IMR-90 (cell line): ENCODE results near the gene BCL11B.

Source experiments
- BHLHE40 ChIP-seq: fragments of 150-350 bp; IDR thresholded peaks from 2 replicates; pipeline ENCODE4 v1.6.1; 2016; ENCODE audit warnings: mild to moderate bottlenecking, low read depth, low read length
- FOS ChIP-seq: fragments of 150-350 bp; IDR thresholded peaks from 2 replicates; pipeline ENCODE4 v1.6.1; 2016; ENCODE audit warnings: low read depth, low read length
- MXI1 ChIP-seq: IDR thresholded peaks from 2 replicates; pipeline ENCODE4 v1.6.1; 2012; ENCODE audit warnings: low read depth, mild to moderate bottlenecking, low read length, moderate library complexity, borderline replicate concordance
- POLR2A ChIP-seq: IDR thresholded peaks from 2 replicates; pipeline ENCODE4 v1.6.1; 2012; ENCODE audit warnings: mild to moderate bottlenecking, low read depth, low read length
- RAD21 ChIP-seq: IDR thresholded peaks from 2 replicates; pipeline ENCODE4 v1.6.1; 2012; ENCODE audit warnings: low read length, improper control_type of control experiment
- RCOR1 ChIP-seq: IDR thresholded peaks from 2 replicates; pipeline ENCODE4 v1.6.1; 2012; ENCODE audit warnings: mild to moderate bottlenecking, low read length, improper control_type of control experiment; ENCODE audit not compliant: insufficient replicate concordance
- RFX5 ChIP-seq: IDR thresholded peaks from 2 replicates; pipeline ENCODE4 v1.8.0; 2012; ENCODE audit warnings: low read depth, mild to moderate bottlenecking, low read length, moderate library complexity
- USF2 ChIP-seq: fragments of 150-350 bp; IDR thresholded peaks from 2 replicates; pipeline ENCODE4 v1.6.1; 2017; ENCODE audit warnings: mild to moderate bottlenecking, antibody characterized with exemption, low read length, low read depth
- TF ChIP-seq, protein P1 (sequence below): conservative IDR thresholded peaks from 2 replicates; pipeline ENCODE4 v1.5.1; 2012; ENCODE audit warnings: mild to moderate bottlenecking, low read depth, low read length, improper control_type of control experiment

DNA sequence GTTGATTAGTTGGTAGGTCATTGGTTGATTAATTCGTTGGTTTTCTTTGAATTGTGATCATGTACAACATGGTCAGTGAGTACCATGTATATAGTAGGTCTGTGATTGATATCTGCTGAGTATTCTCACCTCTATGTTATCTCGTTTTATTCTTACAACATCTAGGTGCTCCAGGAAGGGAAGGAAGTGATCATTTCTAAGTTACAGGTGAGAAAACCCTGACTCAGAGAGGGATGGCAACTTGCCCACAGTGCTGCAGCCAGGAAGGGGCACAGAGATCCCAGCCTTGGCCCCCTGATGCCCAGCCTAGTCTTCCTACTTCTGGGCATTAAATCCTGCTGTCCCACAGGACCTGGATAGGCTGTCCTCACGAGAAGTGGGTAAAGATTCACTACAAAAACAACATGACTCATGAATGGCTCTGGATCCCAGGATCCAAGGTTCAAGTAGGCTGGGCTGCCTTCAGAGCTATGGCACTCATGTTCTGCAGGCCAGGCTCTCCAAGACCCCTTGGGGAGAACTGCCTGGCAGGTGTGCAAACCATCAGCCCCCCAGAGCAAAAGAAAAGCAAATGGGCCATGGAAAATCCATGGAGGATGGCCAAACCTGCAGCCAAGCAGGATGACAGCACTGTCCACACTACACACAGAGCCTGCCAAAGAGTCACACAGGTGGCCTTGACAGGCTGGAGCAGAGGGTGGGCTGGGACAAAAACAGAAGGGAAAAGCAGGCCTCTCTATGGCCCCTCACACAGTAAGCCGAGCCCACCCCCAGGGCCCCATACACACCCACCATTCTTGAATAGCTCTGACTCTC, 146.2 kb downstream of the BCL11B start:
- TF ChIP-seq, protein P1, sequence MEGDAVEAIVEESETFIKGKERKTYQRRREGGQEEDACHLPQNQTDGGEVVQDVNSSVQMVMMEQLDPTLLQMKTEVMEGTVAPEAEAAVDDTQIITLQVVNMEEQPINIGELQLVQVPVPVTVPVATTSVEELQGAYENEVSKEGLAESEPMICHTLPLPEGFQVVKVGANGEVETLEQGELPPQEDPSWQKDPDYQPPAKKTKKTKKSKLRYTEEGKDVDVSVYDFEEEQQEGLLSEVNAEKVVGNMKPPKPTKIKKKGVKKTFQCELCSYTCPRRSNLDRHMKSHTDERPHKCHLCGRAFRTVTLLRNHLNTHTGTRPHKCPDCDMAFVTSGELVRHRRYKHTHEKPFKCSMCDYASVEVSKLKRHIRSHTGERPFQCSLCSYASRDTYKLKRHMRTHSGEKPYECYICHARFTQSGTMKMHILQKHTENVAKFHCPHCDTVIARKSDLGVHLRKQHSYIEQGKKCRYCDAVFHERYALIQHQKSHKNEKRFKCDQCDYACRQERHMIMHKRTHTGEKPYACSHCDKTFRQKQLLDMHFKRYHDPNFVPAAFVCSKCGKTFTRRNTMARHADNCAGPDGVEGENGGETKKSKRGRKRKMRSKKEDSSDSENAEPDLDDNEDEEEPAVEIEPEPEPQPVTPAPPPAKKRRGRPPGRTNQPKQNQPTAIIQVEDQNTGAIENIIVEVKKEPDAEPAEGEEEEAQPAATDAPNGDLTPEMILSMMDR, result no peak
- TF ChIP-seq POLR2A (no peak), RCOR1 (no peak), RAD21 (no peak), BHLHE40 (no peak), RFX5 (no peak), FOS (no peak), MXI1 (no peak), USF2 (no peak)
